ENCODE results near the gene ANKRD42. TPM values are rescaled to one million over a fixed set of nuclear protein-coding genes. Genes with fewer than 3 reads are reported as not detected.

ANKRD42 gene
- total RNA-seq, 4 donors from 2014 or later = 3.6 to 27.2 (median 9.8) TPM

GRCh38 chr11:83192606-83193245, 786 bp upstream of the ANKRD42 start:
- H3K27ac ChIP-seq = peak overlapping the region; percentile 88 to 93 (median 90)
- H3K36me3 ChIP-seq = peaks cover 0 to 33% (median 0%) of the 10 kb centered on the region in 3 donors
- peaks cover 0 to 23% (median 6%) of the 10 kb centered on the region in 4 donors for H3K4me1 ChIP-seq
- DNase-seq = no peak
- no peaks in the 10 kb centered on the region for H3K9me3 ChIP-seq
- TF ChIP-seq CTCF (IDR thresholded peaks at IDR 0.05) (no peak), POLR2A (IDR thresholded peaks at IDR 0.05) (no peak)
- peak overlapping the region; percentile 69 to 92 (median 86) for H3K4me3 ChIP-seq
- H3K27me3 ChIP-seq = no peaks in the 10 kb centered on the region

- no peak for TF ChIP-seq CTCF (IDR thresholded peaks at IDR 0.05)
- TF ChIP-seq POLR2A (IDR thresholded peaks at IDR 0.05) = peak; percentile 10 to 21
- Histone ChIP-seq H3K27ac (peak overlapping the region; percentile 88 to 93 (median 90)), H3K4me3 (peak overlapping the region; percentile 69 to 92 (median 86)), H3K9me3 (no peaks in the 10 kb centered on the region), H3K27me3 (no peaks in the 10 kb centered on the region), H3K36me3 (peaks cover 0 to 22% (median 0%) of the 10 kb centered on the region in 3 donors), H3K4me1 (peaks cover 0 to 23% (median 6%) of the 10 kb centered on the region in 4 donors)
- peak; percentile 68 to 83 (median 76) for DNase-seq
Measured at GRCh38 chr11:83194281-83195142, 1.0 kb downstream of the ANKRD42 start.

- Histone ChIP-seq H3K27me3 (no peaks in the 10 kb centered on the region), H3K36me3 (peaks cover 0 to 16% (median 0%) of the 10 kb centered on the region in 3 donors), H3K4me3 (peak overlapping the region in 3 of 4 donors; percentile 69 to 87 (median 86)), H3K4me1 (peaks cover 0 to 23% (median 6%) of the 10 kb centered on the region in 4 donors), H3K9me3 (no peaks in the 10 kb centered on the region), H3K27ac (peak overlapping the region in 3 of 4 donors; percentile 88 to 93 (median 88))
- TF ChIP-seq POLR2A (IDR thresholded peaks at IDR 0.05) (no peak), CTCF (IDR thresholded peaks at IDR 0.05) (no peak)
- no peak for DNase-seq
Measured at GRCh38 chr11:83195143-83195466, 1.6 kb downstream of the ANKRD42 start.

- no peak for DNase-seq
- H3K36me3 ChIP-seq = peaks cover 0 to 10% (median 0%) of the 10 kb centered on the region in 3 donors
- TF ChIP-seq CTCF (IDR thresholded peaks at IDR 0.05) = no peak
- TF ChIP-seq POLR2A (IDR thresholded peaks at IDR 0.05) = no peak
- no peaks in the 10 kb centered on the region for H3K27me3 ChIP-seq
- H3K4me1 ChIP-seq = peaks cover 0 to 23% (median 6%) of the 10 kb centered on the region in 4 donors
- no peak overlapping the region for H3K27ac ChIP-seq
- no peak overlapping the region for H3K4me3 ChIP-seq
- no peaks in the 10 kb centered on the region for H3K9me3 ChIP-seq
Measured at GRCh38 chr11:83195649-83196048, 2.1 kb downstream of the ANKRD42 start.

- no peaks in the 10 kb centered on the region for H3K27me3 ChIP-seq
- DNase-seq = no peak
- TF ChIP-seq CTCF (IDR thresholded peaks at IDR 0.05) = no peak
- TF ChIP-seq POLR2A (IDR thresholded peaks at IDR 0.05) = no peak
- H3K9me3 ChIP-seq = no peaks in the 10 kb centered on the region
- no peaks in the 10 kb centered on the region for H3K36me3 ChIP-seq
- no peak overlapping the region for H3K4me3 ChIP-seq
- no peak overlapping the region for H3K27ac ChIP-seq
- H3K4me1 ChIP-seq = peaks cover 0 to 9% (median under 1%) of the 10 kb centered on the region in 4 donors
Measured at GRCh38 chr11:83200035-83200434, 6.5 kb downstream of the ANKRD42 start.
